IPS-15b (cell line): ENCODE results near the gene GCGR.

Experiments used
- H3K27me3 ChIP-seq: one replicate; pipeline ENCODE4 v1.6.1; 2013; ENCODE audit warnings: low read length; ENCODE audit not compliant: control insufficient read depth, insufficient read depth
- H3K36me3 ChIP-seq: one replicate; pipeline ENCODE4 v1.6.1; 2013; ENCODE audit warnings: low read length; ENCODE audit not compliant: control insufficient read depth, insufficient read depth
- H3K4me1 ChIP-seq: one replicate; pipeline ENCODE4 v1.6.1; 2013; ENCODE audit warnings: mild to moderate bottlenecking, low read length; ENCODE audit not compliant: control insufficient read depth, insufficient read depth
- H3K4me3 ChIP-seq: one replicate; pipeline ENCODE4 v1.5.1; 2013; ENCODE audit warnings: low read depth, low read length
- H3K9ac ChIP-seq: one replicate; pipeline ENCODE4 v1.6.1; 2013; ENCODE audit warnings: low read depth, mild to moderate bottlenecking, low read length
- H3K9me3 ChIP-seq: one replicate; pipeline ENCODE4 v1.6.1; 2013; ENCODE audit warnings: mild to moderate bottlenecking, low read length; ENCODE audit not compliant: control insufficient read depth, insufficient read depth

GCGR gene

DNA sequence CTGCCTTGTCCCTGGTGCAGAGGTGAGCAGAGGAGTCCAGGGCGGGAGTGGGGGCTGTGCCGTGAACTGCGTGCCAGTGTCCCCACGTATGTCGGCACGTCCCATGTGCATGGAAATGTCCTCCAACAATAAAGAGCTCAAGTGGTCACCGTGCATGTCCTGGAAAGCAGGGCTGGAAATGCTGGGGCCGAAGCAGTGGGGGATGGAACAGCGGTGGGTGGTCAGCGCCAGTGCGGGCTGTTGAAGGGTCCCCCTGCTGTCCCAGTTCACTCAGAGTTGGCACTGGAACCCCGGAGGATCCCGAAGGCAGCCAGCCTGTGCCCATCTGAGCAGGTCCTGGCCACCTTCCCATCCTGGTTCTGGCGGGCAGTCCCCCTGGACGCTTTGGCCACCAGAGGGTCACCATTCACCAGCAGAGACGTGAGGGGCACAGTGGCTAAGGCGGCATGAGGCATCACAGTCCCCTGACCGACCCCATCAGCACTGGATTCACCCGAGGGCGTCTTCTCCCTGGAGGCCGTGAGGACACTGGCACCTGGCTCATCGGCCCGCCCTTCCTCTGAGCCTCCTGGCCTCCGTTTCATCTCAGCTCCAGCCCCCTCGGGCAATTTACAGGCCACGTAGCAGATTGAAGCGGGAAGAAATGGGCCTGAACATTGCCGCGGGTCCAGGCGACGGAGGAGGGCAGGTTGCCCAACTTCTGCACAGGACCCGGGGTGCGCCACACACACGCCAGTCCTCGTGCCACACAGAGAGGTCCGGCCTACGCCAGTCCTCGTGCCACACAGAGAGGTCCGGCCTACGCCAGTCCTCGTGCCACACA, 10.1 kb downstream of the GCGR start:
- Histone ChIP-seq H3K27me3 (no peaks in the 10 kb centered on the region), H3K9ac (no peak overlapping the region), H3K4me3 (no peak overlapping the region), H3K9me3 (no peaks in the 10 kb centered on the region), H3K4me1 (no peaks in the 10 kb centered on the region), H3K36me3 (no peaks in the 10 kb centered on the region)

DNA sequence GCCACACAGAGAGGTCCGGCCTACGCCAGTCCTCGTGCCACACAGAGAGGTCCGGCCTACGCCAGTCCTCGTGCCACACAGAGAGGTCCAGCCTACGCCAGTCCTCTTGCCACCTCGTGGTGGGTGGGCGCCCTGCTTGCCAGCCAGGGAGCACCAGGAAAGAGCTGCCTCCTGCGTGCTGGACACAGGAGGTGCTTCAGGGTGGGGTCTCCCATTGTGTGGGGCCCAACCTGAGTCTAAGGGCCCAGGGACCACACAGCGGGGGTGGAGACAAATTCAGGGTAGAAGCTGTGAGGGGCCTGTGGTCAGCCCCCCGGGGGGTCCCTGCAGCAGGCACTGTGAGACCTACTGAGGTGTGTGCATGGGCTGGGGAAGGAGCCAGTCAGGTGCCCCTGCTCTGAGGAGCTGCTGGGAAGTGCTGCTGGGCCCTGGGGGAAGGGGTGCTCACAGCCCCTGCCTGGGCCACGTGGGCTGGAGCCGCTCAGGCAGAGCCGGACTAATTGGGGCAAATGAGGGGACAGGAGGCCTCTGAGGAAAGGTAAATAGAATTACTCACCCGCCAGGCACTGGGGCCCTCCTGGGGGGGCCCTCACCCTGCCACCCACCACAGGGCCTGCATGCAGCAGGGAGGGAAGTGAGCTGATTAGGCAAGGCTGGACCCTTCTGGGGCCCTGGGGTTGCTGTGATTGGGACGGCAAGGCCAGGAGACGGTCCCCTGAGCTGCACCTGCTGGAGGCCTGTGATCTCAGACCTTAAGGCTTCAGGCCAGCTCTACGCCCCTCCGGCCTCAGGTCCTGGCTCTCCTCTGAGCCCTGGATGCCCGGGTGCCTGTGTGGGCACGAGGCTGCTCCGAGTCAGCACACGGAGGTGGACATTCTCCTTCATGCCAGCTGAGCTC, 11.0 kb downstream of the GCGR start:
- Histone ChIP-seq H3K36me3 (no peaks in the 10 kb centered on the region), H3K27me3 (no peaks in the 10 kb centered on the region), H3K4me1 (peaks cover 3% of the 10 kb centered on the region), H3K9me3 (no peaks in the 10 kb centered on the region), H3K9ac (peak overlapping the region; percentile 37), H3K4me3 (no peak overlapping the region)

DNA sequence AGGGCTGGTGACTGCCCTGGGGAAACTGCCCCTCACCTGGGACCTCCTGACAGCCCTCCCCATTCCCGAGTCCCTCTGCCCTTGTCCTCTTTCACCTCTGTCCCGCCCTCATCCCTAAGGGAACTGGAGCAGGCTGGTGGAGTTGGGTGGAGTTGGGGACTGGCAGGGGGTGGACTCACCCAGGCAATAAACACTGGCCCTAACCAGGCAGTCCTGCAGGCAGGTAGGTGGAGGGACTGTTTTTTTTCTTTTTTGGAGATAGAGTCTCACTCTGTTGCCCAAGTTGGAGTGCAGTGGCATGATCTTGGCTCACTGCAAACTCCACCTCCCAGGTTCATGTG, 11.7 kb downstream of the GCGR start:
- Histone ChIP-seq H3K36me3 (no peaks in the 10 kb centered on the region), H3K27me3 (no peaks in the 10 kb centered on the region), H3K4me1 (peaks cover 5% of the 10 kb centered on the region), H3K4me3 (no peak overlapping the region), H3K9me3 (no peaks in the 10 kb centered on the region), H3K9ac (peak overlapping the region; percentile 37)

DNA sequence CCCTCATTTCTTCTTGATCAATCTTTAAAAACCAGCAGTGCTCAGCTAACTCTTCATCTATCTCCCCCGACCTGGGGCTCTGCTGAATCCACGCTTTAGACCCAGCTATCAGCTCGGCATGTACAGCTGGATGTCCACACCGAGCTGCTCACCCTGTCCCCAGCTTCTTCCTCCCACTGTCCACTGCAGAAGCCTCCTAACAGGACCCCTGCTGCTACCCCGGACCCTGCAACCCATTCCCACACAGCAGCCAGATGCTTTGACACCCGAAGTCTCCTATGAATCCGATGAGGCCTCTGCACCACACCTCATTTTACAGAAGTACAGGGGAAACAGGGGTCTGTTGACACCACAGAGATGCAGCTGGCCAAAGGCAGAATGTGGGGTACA, 13.8 kb downstream of the GCGR start:
- Histone ChIP-seq H3K36me3 (peaks cover 2% of the 10 kb centered on the region), H3K4me1 (peaks cover 5% of the 10 kb centered on the region)

DNA sequence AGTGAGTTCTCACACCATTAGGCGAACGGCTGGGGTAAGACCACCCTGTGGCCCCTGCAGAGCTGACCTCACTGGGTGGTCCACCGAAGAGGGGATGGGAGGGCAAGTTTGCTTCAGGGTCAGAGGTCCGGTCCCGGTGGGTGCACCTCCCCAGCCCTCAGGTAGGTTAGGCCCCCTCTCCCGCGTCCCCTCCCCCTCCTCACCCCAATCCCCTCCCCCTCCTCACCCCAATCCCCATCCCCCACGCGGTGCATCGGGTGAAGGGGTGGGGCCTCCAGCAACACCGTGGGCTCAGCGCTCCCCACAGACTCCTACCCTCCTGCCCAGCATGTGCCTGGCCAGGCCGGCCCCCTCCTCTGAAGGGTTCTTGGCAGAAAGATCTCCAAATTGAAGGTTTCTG, 15.8 kb downstream of the GCGR start:
- Histone ChIP-seq H3K27me3 (no peaks in the 10 kb centered on the region), H3K4me1 (peaks cover 5% of the 10 kb centered on the region), H3K36me3 (peaks cover 8% of the 10 kb centered on the region), H3K9ac (no peak overlapping the region), H3K4me3 (no peak overlapping the region), H3K9me3 (no peaks in the 10 kb centered on the region)

More for the DNA sequence above, 13.8 kb downstream of the GCGR start:
- H3K9ac ChIP-seq = no peak overlapping the region
- H3K4me3 ChIP-seq = no peak overlapping the region
- no peaks in the 10 kb centered on the region for H3K27me3 ChIP-seq
- H3K9me3 ChIP-seq = no peaks in the 10 kb centered on the region

DNA sequence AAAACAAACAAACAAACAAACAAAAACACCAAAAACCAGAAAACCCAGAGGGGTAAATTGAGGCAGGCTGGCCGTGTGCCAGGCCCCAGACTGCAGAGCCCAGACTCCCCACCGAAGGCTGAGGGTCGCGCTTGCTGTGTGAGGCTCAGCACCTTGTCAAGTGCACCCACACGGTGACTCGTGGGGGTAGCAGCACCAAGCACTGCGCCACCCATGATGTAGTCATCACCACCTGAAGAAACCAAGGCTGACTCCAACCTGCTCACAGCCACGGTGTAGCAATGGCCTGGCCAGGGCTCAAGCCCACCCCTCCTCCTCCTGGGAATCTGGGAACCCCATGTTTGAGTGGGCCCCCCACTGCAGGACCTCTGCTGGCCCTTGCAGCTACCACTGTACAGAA, 17.2 kb downstream of the GCGR start:
- H3K4me3 ChIP-seq = no peak overlapping the region

DNA sequence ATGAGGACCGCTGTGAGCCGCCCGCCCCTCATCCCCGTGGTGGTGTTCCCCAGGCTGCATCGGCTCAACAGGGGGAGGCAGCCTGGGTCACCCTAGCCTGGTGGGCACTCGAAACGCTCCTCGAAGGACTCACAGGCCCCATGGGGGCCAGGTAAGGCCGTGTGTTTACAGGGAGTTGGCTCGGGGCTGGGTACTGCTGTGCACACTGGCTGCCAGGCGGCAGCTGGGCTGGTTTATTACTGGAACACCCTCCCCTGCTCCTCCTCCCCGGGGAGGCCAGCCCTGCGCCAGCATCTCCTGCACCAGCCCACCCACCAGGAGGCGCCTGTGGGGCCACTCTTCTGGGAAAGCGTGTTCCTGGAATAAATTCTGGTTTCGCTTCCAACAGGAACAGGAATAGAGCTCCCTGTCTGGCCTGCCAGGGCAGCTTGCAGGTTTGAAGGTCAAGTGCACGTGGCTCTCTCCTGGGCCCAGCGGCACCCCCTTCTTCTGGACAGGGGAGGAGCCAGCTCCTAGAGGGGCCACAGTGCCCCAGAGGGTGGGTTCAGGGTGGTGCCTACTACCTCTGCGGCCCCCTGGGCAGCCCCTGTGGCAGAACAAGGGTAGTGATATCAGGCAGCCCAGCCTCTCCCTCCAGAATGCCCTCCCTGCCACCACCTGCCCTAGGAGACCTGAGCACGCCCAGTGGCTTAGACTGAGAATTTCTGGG, 17.8 kb downstream of the GCGR start:
- Histone ChIP-seq H3K4me1 (peaks cover 5% of the 10 kb centered on the region), H3K9ac (no peak overlapping the region)

More for the DNA sequence above, 17.2 kb downstream of the GCGR start:
- no peaks in the 10 kb centered on the region for H3K27me3 ChIP-seq
- no peak overlapping the region for H3K9ac ChIP-seq
- H3K4me1 ChIP-seq = peaks cover 5% of the 10 kb centered on the region
- H3K36me3 ChIP-seq = peaks cover 8% of the 10 kb centered on the region
- no peaks in the 10 kb centered on the region for H3K9me3 ChIP-seq

DNA sequence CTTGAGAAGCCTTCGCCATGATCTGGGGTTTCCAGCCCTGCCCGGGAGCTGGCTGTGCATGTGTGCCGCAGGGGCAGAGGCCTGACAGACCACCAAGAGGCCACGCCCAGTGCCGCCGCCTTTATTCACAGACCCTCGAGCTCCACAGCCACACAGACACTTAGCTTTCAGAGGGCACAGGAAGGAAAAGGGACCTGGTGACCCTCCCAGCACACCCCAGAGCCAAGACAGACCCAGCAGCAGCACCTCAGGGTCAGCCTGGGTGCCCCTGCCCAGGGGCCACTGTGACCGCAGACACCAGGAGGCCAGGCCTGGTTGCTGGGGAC, 18.3 kb downstream of the GCGR start:
- no peak overlapping the region for H3K9ac ChIP-seq

More for the DNA sequence above, 17.8 kb downstream of the GCGR start:
- Histone ChIP-seq H3K27me3 (no peaks in the 10 kb centered on the region), H3K36me3 (peaks cover 8% of the 10 kb centered on the region), H3K9me3 (no peaks in the 10 kb centered on the region), H3K4me3 (no peak overlapping the region)

DNA sequence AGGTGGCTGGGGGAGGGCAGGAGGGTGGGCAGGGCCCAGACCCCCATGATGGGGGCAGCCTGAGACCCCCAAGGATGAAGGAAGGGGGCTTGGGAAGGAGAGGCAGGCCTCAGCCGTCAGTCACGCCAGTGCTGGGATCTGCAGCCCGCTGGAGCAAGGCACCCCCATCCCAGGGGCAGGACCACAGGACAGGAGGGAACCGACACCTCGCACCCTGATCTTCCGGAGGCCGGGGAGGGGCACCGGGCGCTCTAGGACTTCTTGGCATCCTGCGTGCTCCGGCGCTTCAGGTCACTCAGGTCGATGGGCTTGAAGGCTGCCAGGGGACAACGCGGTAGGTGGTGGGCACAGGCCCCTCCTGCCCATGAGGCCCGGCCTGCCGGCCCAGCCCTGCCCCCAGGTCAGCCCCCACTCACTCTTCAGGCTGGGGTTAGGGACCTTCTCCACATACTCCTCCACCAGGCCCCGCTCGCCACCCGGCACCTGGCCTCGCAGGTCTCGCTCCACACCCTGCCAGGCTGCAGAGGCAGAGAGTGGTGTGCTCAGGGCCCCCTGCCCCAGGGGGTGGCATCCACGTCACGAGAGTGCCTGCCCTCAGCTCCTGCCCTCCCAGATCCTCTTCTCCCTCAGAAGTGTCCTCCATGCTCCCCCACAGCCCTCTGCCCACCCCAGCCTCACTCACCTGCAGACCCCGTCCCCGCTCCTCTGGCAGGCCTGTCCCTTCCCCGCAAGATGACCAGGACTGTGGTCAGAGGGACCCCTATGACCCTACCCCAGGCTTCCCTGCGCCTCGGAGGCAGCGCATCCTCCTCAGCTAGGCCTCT, 19.3 kb downstream of the GCGR start:
- Histone ChIP-seq H3K4me3 (no peak overlapping the region), H3K9ac (no peak overlapping the region), H3K36me3 (peaks cover 8% of the 10 kb centered on the region), H3K27me3 (no peaks in the 10 kb centered on the region), H3K4me1 (peaks cover 5% of the 10 kb centered on the region), H3K9me3 (no peaks in the 10 kb centered on the region)

More for the DNA sequence above, 18.3 kb downstream of the GCGR start:
- Histone ChIP-seq H3K4me3 (no peak overlapping the region), H3K9me3 (no peaks in the 10 kb centered on the region), H3K36me3 (peaks cover 8% of the 10 kb centered on the region), H3K4me1 (peaks cover 5% of the 10 kb centered on the region), H3K27me3 (no peaks in the 10 kb centered on the region)

DNA sequence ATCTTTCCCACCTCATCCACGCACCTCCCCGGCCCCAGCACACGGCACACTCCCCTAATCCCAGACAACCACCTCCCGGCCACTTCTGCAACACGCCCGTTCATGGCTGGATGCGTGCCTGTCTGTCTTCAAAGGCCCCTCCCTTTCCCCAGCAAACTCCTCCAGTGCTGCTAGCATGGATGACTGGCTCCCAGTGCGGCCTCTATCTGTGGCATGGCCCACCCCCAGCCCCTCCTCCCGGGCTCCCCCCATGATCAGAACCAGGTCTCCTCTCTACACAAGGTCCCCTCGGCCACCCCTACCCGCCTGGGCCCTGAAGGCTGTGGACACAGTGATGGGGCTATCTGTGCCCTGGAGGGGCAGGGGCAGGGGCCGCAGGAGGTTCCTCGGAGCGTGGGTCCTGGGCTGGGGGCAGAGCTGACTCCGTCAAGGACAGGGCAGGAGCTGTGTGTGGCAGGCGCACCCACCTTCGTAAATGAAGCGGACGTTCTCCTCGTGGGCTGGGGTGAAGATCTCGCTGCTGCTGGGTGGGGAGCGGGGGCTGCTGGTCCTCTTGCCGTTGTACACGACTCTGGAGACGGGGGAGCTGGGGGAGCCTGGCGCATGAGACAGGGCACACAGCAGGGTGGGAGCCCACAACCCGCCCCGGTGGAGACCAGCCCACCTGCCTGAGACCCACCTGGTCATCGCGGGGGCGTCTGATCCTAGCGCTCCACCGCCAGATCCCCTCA, 20.0 kb downstream of the GCGR start:
- Histone ChIP-seq H3K27me3 (no peaks in the 10 kb centered on the region), H3K4me1 (peaks cover 5% of the 10 kb centered on the region), H3K9ac (no peak overlapping the region), H3K36me3 (peaks cover 8% of the 10 kb centered on the region), H3K4me3 (no peak overlapping the region), H3K9me3 (no peaks in the 10 kb centered on the region)
